NT2/D1 (cell line): Measurements from ENCODE around the gene ZNF831.

Experiments
- DNase-seq: peaks from one replicate; pipeline ENCODE4 v3.0.0-alpha.2; 2011; ENCODE audit warnings: low read depth, low spot score
- H3K27me3 ChIP-seq: 2 replicates; pipeline ENCODE4 v1.6.0; 2011; ENCODE audit warnings: mild to moderate bottlenecking; ENCODE audit not compliant: insufficient read length, insufficient read depth
- H3K36me3 ChIP-seq: 2 replicates; pipeline ENCODE4 v1.6.1; 2011; ENCODE audit warnings: mild to moderate bottlenecking, low read length, mixed read lengths; ENCODE audit not compliant: insufficient read depth, insufficient read length
- H3K4me1 ChIP-seq: 2 replicates; pipeline ENCODE4 v1.5.1; 2011; ENCODE audit not compliant: insufficient read depth, insufficient read length
- H3K4me3 ChIP-seq: 2 replicates; pipeline ENCODE4 v1.5.1; 2011; ENCODE audit warnings: low read depth; ENCODE audit not compliant: insufficient read length
- H3K9ac ChIP-seq: 2 replicates; pipeline ENCODE4 v1.6.0; 2011; ENCODE audit warnings: low read depth; ENCODE audit not compliant: insufficient read length
- H3K9me3 ChIP-seq: 2 replicates; pipeline ENCODE4 v1.5.1; 2011; ENCODE audit warnings: mild to moderate bottlenecking, low read length; ENCODE audit not compliant: insufficient read depth
- SUZ12 ChIP-seq: IDR thresholded peaks from 2 replicates; pipeline ENCODE4 v1.6.1; 2011; ENCODE audit not compliant: insufficient read length, insufficient read depth; ENCODE audit errors: extremely low read depth
- YY1 ChIP-seq: IDR thresholded peaks from 2 replicates; pipeline ENCODE4 v1.6.1; 2011; ENCODE audit not compliant: insufficient read length, insufficient read depth
- ZNF274 ChIP-seq: IDR thresholded peaks from 2 replicates; pipeline ENCODE4 v1.6.1; 2011; ENCODE audit warnings: mild to moderate bottlenecking, low read depth, low read length

Gene ZNF831

GRCh38 chr20:59122566-59122919, 41.1 kb upstream of the ZNF831 start:
- no peak overlapping the region for H3K4me3 ChIP-seq
- H3K4me1 ChIP-seq = peaks cover 4% of the 10 kb centered on the region
- no peaks in the 10 kb centered on the region for H3K36me3 ChIP-seq
- peaks cover 23% of the 10 kb centered on the region; the same call in 1 of the 2 replicates for H3K9me3 ChIP-seq
- DNase-seq = no peak
- no peaks in the 10 kb centered on the region for H3K27me3 ChIP-seq
- TF ChIP-seq YY1 (no peak), ZNF274 (no peak), SUZ12 (no peak)
- no peak overlapping the region for H3K9ac ChIP-seq

GRCh38 chr20:59123011-59123677, 40.5 kb upstream of the ZNF831 start:
- no peak overlapping the region for H3K4me3 ChIP-seq

GRCh38 chr20:59123678-59124255, 39.9 kb upstream of the ZNF831 start:
- Histone ChIP-seq H3K9ac (no peak overlapping the region), H3K4me3 (no peak overlapping the region), H3K4me1 (peaks cover 4% of the 10 kb centered on the region), H3K9me3 (peaks cover 25% of the 10 kb centered on the region; the same call in 1 of the 2 replicates), H3K27me3 (no peaks in the 10 kb centered on the region), H3K36me3 (no peaks in the 10 kb centered on the region)
- no peak for TF ChIP-seq ZNF274
- no peak for TF ChIP-seq YY1
- no peak for TF ChIP-seq SUZ12
- no peak for DNase-seq

More at GRCh38 chr20:59123011-59123677, 40.5 kb upstream of the ZNF831 start:
- Histone ChIP-seq H3K4me1 (peaks cover 4% of the 10 kb centered on the region), H3K27me3 (no peaks in the 10 kb centered on the region), H3K9ac (no peak overlapping the region), H3K9me3 (peaks cover 25% of the 10 kb centered on the region; the same call in 1 of the 2 replicates), H3K36me3 (no peaks in the 10 kb centered on the region)
- no peak for DNase-seq
- TF ChIP-seq ZNF274 (no peak), YY1 (no peak), SUZ12 (no peak)

GRCh38 chr20:59124296-59125029, 39.2 kb upstream of the ZNF831 start:
- H3K9me3 ChIP-seq = peaks cover 25% of the 10 kb centered on the region; the same call in 1 of the 2 replicates
- H3K9ac ChIP-seq = no peak overlapping the region
- DNase-seq = no peak
- peaks cover 4% of the 10 kb centered on the region for H3K4me1 ChIP-seq
- no peaks in the 10 kb centered on the region for H3K36me3 ChIP-seq
- TF ChIP-seq YY1 = no peak
- TF ChIP-seq SUZ12 = no peak
- no peak for TF ChIP-seq ZNF274
- no peak overlapping the region for H3K4me3 ChIP-seq
- no peaks in the 10 kb centered on the region for H3K27me3 ChIP-seq

GRCh38 chr20:59125332-59125731, 38.3 kb upstream of the ZNF831 start:
- Histone ChIP-seq H3K9me3 (peaks cover 25% of the 10 kb centered on the region; the same call in 1 of the 2 replicates), H3K4me3 (no peak overlapping the region), H3K4me1 (peaks cover 4% of the 10 kb centered on the region), H3K27me3 (no peaks in the 10 kb centered on the region), H3K36me3 (no peaks in the 10 kb centered on the region), H3K9ac (no peak overlapping the region)
- TF ChIP-seq ZNF274 = no peak
- TF ChIP-seq YY1 = no peak
- TF ChIP-seq SUZ12 = no peak
- DNase-seq = no peak

- Histone ChIP-seq H3K4me1 (peaks cover 4% of the 10 kb centered on the region), H3K4me3 (no peak overlapping the region), H3K36me3 (no peaks in the 10 kb centered on the region), H3K27me3 (no peaks in the 10 kb centered on the region), H3K9ac (no peak overlapping the region), H3K9me3 (peaks cover 25% of the 10 kb centered on the region; the same call in 1 of the 2 replicates)
- no peak for DNase-seq
- TF ChIP-seq YY1 (no peak), ZNF274 (no peak), SUZ12 (no peak)
Observed at GRCh38 chr20:59125836-59126235, 37.8 kb upstream of the ZNF831 start.

GRCh38 chr20:59127839-59128238, 35.8 kb upstream of the ZNF831 start:
- Histone ChIP-seq H3K27me3 (no peaks in the 10 kb centered on the region), H3K9ac (no peak overlapping the region), H3K36me3 (no peaks in the 10 kb centered on the region), H3K9me3 (peaks cover 15% of the 10 kb centered on the region; the same call in 1 of the 2 replicates), H3K4me3 (no peak overlapping the region), H3K4me1 (peaks cover 4% of the 10 kb centered on the region)
- DNase-seq = no peak
- TF ChIP-seq ZNF274 (no peak), SUZ12 (no peak), YY1 (no peak)
